ENCODE data around the gene ARPC1A.
"Not testable (repeated sequence)": the region's sequence is repeated elsewhere in the genome, so short reads cannot be mapped to it uniquely, and the experiment has no call there.

ARPC1A gene

GRCh38 chr7:99410635-99411034, 84.9 kb downstream of the ARPC1A start:
- no peak for DNase-seq

GRCh38 chr7:99415513-99416127, 89.9 kb downstream of the ARPC1A start:
- not testable (repeated sequence) for DNase-seq
